Uterus (tissue), 4 donors: ENCODE data around the gene ZNF469. TPM values are rescaled to one million over a fixed set of nuclear protein-coding genes. Genes with fewer than 3 reads are reported as not detected.

ENCODE experiments used
- DNase-seq, 2 donors: peaks; one replicate each; pipeline ENCODE4 v3.0.0-alpha.2; 2019 to 2020
- H3K27ac ChIP-seq, 2 donors: fragments of 200-600 bp; sonication (generic); 1 replicate in 1 of 2; 2 replicates in 1 of 2; pipeline ENCODE4 v1.5.1; 2016 to 2018
- H3K27me3 ChIP-seq, 2 donors: fragments of 200-600 bp; sonication (generic); one replicate each; pipeline ENCODE4 v1.5.1; 2018 to 2019; ENCODE audit warnings: control low read depth in 1 of 2
- H3K36me3 ChIP-seq, 2 donors: fragments of 200-600 bp; sonication (generic); one replicate each; pipeline ENCODE4 v1.5.1; 2019; ENCODE audit warnings: control low read depth in 1 of 2
- H3K4me1 ChIP-seq, 2 donors: fragments of 200-600 bp; sonication (generic); one replicate each; pipeline ENCODE4 v1.5.1; 2018 to 2019; ENCODE audit warnings: control low read depth in 1 of 2
- H3K4me3 ChIP-seq, 2 donors: fragments of 200-600 bp; sonication (generic); 1 replicate in 1 of 2; 2 replicates in 1 of 2; pipeline ENCODE4 v1.5.1; 2018 to 2019; ENCODE audit warnings: mild to moderate bottlenecking in 1 of 2
- H3K9me3 ChIP-seq, 2 donors: fragments of 200-600 bp; sonication (generic); one replicate each; pipeline ENCODE4 v1.5.1; 2019; ENCODE audit warnings: control low read depth in 1 of 2
- POLR2A ChIP-seq, 2 donors: fragments of 450-650 bp; IDR thresholded peaks; one replicate each; pipeline ENCODE4 v1.6.1; 2016; ENCODE audit warnings: antibody characterized with exemption in 2 of 2, mild to moderate bottlenecking in 1 of 2, moderate library complexity in 1 of 2
- intact Hi-C: fragments of 100-400 bp; cut with DNase I; formaldehyde crosslinking; loops from one replicate; pipeline ENCODE4 v1.15.1; 2023; ENCODE audit warnings: low total_unique reads
- total RNA-seq, 4 donors: library from RNA; depleted of rRNA in 3 of 4; stranded (reverse); fragments of >200 nt in 3 of 4; gene quantifications; one replicate each; pipeline versions ENCODE4 v1.1.0 to v1.2.4, GENCODE V29; 2014 to 2023
- TF ChIP-seq, protein P1 (sequence below), 4 experiments: fragments of 200-600 bp in 2 of 4; fragments of 450-650 bp in 2 of 4; sonication (generic) in 2 of 4; IDR thresholded peaks; one replicate each; pipeline ENCODE4 v1.5.1; 2016 to 2019; ENCODE audit warnings: antibody characterized with exemption in 4 of 4, mild to moderate bottlenecking in 2 of 4, moderate library complexity in 1 of 4
- donor health status: DM: yes; HTN: yes; CAD: no.

Gene ZNF469, protein sequence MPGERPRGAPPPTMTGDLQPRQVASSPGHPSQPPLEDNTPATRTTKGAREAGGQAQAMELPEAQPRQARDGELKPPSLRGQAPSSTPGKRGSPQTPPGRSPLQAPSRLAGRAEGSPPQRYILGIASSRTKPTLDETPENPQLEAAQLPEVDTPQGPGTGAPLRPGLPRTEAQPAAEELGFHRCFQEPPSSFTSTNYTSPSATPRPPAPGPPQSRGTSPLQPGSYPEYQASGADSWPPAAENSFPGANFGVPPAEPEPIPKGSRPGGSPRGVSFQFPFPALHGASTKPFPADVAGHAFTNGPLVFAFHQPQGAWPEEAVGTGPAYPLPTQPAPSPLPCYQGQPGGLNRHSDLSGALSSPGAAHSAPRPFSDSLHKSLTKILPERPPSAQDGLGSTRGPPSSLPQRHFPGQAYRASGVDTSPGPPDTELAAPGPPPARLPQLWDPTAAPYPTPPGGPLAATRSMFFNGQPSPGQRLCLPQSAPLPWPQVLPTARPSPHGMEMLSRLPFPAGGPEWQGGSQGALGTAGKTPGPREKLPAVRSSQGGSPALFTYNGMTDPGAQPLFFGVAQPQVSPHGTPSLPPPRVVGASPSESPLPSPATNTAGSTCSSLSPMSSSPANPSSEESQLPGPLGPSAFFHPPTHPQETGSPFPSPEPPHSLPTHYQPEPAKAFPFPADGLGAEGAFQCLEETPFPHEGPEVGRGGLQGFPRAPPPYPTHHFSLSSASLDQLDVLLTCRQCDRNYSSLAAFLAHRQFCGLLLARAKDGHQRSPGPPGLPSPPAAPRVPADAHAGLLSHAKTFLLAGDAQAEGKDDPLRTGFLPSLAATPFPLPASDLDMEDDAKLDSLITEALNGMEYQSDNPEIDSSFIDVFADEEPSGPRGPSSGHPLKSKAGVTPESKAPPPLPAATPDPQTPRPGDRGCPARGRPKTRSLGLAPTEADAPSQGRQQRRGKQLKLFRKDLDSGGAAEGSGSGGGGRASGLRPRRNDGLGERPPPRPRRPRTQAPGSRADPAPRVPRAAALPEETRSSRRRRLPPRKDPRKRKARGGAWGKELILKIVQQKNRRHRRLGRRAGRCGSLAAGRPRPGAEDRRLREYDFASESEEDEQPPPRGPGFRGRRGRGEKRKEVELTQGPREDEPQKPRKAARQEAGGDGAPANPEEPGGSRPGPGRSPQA (N-terminal part only)
- 1 to 10 TPM in 2 of 4 donors, under 1 TPM in 1, not detected in 1; 0.51 to 7.9 (median 2.8) TPM for total RNA-seq

DNA sequence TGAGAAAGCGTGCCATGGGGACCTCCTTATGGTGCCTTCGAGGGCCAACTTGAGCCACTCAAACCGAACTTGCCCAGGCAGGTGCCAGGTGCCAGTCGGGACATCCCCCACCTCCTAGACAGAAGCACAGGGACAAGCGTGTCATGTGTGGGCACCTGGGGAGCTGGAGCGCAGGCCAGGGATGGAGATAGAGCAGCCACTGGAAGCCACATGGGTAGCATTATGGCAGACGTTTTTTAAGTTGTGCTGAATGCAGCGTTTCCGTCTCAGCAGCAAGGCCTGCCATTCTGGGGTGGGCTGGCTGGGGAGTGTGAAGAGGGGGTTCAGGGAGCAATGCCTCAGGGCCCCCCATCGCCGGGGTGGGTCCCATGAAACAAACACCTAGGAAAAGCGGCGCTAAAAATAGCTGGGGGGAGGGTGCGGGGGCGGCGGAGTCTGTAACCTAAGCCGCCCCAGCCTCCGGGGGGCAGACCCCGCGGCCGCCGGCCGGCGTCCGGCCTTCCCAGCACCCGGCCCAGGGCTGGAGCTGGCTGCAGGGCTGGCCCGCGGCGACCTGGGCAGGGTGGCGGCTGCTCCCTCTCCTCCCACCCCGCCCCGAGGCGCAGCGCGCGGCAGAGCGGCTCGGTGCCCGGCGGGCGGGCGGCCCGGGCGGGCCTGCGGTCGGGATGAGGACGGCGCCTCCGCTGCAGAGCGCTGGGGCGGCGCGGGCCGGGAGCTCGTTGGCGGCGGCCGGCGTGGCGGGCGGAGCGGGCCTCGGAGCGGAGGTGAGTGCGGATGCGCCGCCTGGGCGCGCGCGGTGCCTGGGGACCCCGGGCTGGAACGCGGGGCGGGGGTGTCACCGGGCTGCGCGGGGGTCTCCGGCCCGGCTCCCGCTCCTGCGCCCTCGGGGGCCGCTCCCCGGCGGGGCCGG, at the start of gene ZNF469:
Gene ZNF469, plus strand, starts transcription at position 469 of the 910 bp plus-strand sequence. CDS start 44,512 bp downstream, outside the sequence.
- H3K9me3 ChIP-seq = no peaks in the 10 kb centered on the region
- H3K36me3 ChIP-seq = no peaks in the 10 kb centered on the region
- TF ChIP-seq POLR2A (IDR thresholded peaks at IDR 0.05) = no peak
- TF ChIP-seq, protein P1, sequence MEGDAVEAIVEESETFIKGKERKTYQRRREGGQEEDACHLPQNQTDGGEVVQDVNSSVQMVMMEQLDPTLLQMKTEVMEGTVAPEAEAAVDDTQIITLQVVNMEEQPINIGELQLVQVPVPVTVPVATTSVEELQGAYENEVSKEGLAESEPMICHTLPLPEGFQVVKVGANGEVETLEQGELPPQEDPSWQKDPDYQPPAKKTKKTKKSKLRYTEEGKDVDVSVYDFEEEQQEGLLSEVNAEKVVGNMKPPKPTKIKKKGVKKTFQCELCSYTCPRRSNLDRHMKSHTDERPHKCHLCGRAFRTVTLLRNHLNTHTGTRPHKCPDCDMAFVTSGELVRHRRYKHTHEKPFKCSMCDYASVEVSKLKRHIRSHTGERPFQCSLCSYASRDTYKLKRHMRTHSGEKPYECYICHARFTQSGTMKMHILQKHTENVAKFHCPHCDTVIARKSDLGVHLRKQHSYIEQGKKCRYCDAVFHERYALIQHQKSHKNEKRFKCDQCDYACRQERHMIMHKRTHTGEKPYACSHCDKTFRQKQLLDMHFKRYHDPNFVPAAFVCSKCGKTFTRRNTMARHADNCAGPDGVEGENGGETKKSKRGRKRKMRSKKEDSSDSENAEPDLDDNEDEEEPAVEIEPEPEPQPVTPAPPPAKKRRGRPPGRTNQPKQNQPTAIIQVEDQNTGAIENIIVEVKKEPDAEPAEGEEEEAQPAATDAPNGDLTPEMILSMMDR (IDR thresholded peaks at IDR 0.05) = no peak
- H3K4me3 ChIP-seq = peak within 1 kb of the TSS; percentile 31 to 44
- intact Hi-C loops = no loop called here
- DNase-seq = peak in 1 of 2 donors; percentile 31
- H3K27ac ChIP-seq = peak within 1 kb of the TSS; percentile 34 to 63
- H3K4me1 ChIP-seq = no peaks in the 10 kb centered on the region
- no peaks in the 10 kb centered on the region for H3K27me3 ChIP-seq

DNA sequence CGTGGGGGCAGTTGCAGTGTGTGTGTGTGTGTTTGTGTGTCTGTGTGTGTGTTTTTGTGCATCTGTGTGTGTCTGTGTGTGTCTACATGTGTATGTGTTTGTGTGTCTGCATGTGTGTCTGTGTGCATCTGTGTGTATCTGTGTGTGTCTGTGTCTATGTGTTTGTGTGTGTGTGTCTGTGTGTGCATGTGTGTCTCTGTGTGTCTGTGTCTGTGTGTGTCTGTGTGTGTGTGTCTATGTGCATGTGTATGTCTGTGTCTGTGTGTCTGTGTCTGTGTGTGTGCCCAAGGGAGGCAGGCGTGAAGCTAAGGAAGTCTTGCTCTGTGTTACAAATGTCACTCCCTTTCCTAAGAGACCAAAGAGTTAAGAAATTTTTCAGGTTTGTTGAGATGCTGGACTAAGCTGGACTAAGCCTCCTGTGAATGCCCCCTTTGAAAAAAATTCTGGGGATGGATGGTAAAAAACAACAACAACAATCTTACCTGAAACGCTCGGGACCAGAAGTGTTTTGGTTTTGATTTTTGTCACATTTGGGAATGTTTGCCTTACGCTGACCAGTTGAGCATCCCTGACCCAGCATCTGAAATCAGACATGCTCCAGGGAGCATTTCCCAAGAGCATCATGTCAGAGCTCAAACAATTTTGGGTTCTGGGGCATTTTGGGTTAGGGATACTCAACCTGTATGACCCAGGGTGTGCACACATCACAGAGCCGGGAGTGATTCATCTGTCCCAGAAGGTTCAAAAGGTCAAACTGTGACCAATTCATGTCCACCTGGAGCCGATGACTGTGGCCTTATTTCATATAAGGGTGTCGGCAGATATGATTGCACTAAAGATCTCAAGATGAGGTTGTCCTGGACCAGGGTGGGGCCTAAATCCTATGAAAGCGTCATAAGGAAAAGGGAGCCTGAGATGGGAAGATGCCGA, 48.6 kb upstream of the ZNF469 start:
- TF ChIP-seq, protein P1 (IDR thresholded peaks at IDR 0.05) = no peak
- no peak for TF ChIP-seq POLR2A (IDR thresholded peaks at IDR 0.05)

DNA sequence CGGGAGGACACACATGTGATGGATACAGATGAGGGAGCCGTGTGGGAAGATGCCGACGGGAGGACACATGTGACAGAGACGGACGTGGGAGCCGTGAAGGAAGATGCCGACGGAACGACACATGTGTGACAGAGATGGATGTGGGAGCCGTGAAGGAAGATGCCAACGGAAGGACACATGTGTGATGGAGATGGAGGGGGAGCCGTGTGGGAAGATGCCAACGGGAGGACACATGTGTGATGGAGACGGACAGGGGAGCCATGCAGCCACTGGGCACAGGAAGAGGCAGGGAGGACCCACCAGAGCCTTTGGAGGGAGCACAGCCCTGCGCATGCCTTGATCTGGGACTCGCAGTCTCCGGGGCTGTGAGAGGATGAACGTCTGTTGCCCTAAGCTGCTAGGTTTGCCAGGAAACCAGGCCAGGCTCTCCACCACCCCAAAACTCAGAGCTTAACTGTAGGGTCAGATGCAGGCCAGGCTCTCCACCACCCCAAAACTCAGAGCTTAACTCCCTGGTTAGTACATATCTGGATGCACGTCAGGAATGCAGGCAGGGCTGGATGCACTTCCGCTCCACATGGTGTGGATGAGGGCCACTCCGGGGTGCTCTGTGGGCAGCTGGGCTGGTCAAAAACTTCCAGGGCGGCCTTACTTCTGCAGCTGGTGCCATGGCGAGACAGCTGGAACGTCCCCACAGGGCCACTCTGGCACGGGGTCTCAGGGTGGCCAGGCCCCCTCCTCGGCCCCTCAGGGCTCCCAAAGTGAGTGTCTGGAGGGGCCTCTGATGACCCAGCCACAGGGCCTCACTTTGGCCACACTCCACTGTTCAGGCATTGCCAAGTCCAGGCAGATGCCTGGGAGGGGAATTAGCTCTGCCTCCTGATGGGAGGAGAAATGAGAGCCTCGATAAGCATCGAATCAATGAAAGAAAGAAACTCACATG, 47.7 kb upstream of the ZNF469 start:
- Histone ChIP-seq H3K4me1 (peaks cover 0 to 3% of the 10 kb centered on the region in 2 donors), H3K4me3 (no peak overlapping the region), H3K36me3 (no peaks in the 10 kb centered on the region), H3K27me3 (no peaks in the 10 kb centered on the region), H3K27ac (no peak overlapping the region), H3K9me3 (no peaks in the 10 kb centered on the region)
- no peak for DNase-seq
- intact Hi-C loops = no loop called here
- TF ChIP-seq, protein P1 (IDR thresholded peaks at IDR 0.05) = no peak
- no peak for TF ChIP-seq POLR2A (IDR thresholded peaks at IDR 0.05)

More for the DNA sequence above, 48.6 kb upstream of the ZNF469 start:
- no peak overlapping the region for H3K27ac ChIP-seq
- no peaks in the 10 kb centered on the region for H3K36me3 ChIP-seq
- H3K4me1 ChIP-seq = peaks cover 0 to 3% of the 10 kb centered on the region in 2 donors
- intact Hi-C loops = no loop called here
- H3K4me3 ChIP-seq = no peak overlapping the region
- H3K27me3 ChIP-seq = no peaks in the 10 kb centered on the region
- H3K9me3 ChIP-seq = no peaks in the 10 kb centered on the region
- no peak for DNase-seq
